Stimulated activated naive CD4-positive, alpha-beta T cell treated with Interleukin-2 at 50 U/mL for 16 hours (primary cell): ENCODE results near the gene IL10RB.

ENCODE experiments used
- DNase-seq: peaks from one replicate; lab custom pipeline; 2025; lab: John Stamatoyannopoulos, UW

Gene IL10RB

DNA sequence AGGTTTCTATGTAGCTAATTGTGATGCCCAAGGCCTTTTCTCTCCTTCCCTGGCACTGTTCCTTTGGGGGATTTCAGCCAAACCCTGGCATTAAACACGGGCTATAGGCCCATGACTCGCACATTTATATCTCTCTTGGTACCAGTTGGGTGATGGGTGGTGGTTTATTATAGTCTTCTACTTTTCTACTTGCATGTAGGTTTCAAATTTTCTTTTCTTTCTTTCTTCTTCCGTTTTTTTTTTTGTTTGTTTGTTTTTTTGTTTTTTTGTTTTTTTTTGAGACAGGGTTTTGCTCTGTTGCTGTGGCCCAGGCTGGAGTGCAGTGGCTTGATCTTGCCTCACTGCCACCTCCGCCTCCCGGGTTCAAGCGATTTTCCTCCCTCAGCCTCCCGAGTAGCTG lies 1.1 kb downstream of the IL10RB start:
- no peak for DNase-seq

DNA sequence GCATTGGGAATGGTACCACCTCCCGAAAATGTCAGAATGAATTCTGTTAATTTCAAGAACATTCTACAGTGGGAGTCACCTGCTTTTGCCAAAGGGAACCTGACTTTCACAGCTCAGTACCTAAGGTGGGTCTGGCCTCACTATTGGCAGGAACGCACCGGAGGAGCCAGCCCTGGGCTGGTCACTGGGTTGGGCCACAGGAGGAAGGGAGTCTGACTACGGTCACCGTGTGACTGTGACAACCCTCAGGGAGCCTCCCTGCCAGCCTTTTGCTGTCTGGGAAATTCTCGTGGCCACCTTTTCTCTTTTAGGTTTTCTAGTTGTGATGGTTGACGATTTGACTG lies 2.2 kb downstream of the IL10RB start:
- DNase-seq = no peak

DNA sequence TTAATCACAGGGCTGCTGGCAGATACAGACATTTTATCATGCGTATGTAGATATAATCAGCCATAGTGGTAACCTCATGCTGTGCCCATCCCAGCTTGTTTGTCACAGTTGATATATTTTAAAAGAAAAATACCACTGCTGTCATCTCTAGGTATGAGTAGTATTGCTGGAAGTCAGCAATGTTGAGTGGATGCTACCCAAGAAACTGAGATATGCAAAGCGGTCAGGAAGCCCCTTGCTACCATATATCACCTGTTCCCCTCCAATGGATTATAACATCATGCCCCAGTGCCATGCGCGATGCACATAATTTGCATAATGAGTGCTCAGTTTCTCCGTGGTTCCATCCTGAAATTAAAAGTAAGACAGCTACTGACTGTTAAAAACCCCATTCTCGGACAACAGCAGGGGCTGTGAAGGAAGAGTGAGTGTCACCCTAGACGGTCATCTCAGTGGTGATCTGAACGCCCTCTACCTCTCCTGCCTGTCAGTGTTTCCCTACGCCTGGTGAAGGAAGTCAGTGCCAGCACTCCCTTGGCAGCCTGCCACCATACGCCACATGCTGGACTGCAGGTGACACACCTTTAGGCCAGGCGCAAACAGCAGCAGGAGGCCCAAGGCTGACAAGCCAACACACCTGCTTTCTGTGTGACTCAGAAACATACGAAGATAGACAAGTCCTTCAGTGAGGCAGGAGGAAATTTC lies 2.7 kb downstream of the IL10RB start:
- peak; percentile 41 for DNase-seq

DNA sequence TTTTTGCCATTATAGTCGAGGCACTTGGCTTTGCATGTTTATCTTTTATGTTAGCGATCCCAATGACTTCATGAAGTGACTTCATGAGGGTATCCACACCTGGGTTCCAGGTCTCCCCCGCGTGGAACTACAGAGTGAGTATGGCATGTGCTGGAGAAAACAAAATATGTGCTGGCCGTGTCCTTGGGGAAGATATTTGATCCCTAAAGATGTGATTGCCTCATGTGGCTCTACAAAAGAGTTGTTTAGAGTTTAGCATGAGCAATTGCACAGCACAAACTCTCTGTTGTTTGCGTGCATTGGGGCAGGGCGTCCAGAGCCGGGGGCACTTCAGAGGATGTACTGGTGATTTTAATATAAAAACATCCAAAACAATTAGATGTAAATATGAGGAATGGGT lies 4.8 kb downstream of the IL10RB start:
- DNase-seq = no peak

DNA sequence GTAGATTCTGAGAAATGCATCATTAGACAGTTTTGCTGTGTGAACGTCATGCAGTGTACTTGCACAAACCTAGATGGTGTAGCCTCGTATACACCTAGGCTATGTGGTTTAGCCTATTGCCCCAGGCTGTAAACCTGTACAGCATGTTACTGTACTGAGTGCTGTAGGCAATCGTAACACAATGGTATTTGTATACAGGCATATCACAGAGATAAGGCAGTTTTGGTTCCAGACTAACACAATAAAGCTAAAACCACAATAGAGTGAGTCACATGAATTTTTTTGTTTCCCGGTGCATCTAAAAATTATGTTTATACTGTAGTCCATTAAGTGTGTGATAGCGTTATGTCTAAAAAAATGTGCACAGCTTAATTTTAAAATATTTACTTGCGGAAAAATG lies 6.9 kb downstream of the IL10RB start:
- DNase-seq = no peak

DNA sequence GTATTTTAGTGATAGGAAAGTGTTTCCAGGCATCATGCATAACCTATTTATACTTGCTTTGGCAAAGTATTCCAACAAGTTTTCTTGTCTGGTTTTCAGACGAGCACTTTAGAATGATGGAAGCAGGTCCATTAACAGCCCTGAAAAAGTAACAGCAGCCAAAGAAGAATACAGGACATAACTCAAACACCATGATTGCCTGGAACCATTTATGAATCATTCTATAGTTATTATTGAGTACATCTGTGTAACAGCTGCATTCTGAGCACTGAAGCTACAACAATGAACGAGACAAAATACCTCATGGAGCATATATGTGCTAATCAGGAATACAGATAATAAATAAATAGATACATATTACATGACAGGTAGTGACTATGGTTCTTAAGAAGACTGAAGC lies 12.6 kb downstream of the IL10RB start:
- no peak for DNase-seq

DNA sequence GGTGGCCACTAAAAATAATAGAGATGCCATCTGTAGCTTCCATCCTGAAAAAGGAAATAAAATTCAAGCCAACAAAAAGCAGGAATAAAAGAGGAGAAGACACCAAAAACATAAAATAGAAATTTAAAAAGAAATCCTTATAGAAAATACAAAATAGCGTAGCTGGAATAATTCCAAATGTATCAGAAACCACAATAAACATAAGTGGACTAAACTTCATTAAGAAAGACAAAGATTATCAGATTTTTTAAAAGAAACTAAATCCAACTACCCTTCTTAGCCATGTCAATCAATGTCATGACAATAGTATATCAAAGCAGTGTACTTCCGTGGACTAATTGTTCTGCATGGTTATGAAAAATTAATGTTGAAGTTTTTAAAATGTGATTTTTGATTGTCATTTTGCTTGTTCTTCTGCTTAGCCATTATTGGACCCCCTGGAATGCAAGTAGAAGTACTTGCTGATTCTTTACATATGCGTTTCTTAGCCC lies 13.2 kb downstream of the IL10RB start:
- DNase-seq = no peak

DNA sequence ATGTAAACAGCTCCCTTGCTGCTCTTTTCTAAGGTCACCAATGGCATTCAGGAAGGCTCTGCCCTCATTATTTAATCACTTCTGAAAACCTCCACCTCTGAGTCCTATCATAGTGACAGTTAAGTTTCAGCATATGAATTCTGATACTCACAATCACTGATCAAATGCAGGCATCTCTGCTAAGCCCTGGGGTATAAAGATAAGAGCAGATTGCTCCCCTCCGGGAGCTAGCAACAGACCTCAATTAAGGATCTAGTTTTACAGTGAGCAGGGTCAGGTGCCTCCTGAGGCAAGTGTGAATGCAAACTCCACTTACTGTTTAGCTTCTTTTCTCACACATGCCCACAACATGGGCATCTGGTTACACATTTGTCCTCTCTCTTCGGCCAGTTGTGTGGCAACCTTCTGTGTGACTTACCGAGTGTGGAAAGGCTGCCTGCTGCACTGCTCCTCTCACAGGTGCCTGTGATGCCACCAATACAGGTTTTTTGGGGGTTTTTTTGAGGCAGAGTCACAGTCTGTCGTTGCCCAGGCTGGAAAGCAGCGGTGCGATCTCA lies 15.0 kb downstream of the IL10RB start:
- no peak for DNase-seq

DNA sequence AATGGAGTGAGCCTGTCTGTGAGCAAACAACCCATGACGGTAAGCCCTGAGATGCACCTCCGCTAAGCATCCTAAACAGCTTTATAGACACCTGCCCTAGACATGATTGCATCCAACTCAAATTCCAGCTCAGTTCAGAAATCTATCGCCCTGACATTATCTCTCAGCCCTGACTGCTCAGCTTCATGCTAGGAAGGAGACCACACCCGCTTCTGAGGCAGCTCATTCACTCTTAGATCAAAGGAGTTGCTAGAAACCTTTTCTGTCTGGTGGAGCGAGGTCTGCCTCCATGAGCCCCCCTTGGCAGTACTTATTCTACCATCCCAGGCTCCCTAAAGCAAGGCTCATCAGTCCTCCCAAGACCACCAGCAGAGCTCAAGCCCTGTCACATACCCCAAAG lies 17.0 kb downstream of the IL10RB start:
- no peak for DNase-seq

DNA sequence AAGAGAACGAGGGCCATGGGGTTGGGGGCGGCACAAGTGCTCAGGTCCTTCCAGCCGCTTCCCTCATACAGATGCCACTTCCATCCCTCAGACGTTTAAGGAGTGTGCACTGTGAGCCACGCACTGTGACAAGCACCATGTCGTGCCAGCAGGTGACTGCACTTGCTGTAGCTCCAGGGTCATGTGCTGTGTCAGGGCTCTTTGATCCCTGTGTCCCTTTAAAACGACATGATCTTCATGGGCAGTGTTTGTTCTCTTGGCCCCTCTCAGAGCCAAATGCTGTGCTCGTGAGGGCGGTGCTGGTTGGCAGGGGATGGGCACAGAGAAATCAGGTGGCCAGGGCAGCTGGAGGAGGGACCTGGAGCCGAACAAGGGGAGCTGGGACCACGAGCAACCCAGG lies 19.9 kb downstream of the IL10RB start:
- no peak for DNase-seq

DNA sequence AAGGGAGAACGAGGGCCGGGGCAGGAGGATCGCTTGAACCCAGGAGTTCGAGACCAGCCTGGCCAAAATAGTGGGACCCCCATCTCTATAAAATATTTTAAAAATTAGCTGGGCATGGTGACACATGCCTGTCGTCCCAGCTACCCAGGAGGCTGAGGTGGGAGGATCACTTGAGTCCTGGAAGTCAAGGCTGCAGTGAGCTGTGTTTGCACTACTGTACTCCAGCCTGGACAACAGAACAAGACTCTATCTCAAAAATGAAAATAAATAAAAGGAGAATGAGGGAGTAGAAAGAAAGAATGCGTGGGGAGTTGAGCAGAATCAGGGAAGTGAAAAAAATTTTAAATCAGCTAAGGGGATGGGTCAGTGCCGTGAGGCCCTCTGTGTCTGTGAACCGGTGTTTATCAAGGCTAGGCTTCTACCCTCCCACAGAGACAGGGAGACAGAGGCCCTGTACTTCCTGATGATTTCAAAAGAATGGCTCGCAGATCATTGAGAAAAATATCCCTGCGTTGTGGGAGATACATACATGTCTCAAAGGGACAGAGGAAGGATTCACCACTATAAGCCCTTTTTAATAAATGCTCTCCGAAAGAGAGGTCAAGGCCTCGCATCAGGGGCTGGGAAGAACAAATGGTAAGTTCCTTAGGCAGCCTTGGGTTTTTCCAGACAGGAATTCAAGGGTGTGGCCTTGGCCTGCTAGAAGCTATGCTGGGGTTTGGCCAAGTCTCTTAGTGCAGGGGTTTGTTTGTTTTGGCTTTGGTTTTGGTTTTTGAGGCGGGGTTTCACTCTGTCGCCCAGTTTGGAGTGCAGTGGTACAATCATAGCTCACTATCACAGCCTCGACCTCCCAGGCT lies 20.7 kb downstream of the IL10RB start:
- DNase-seq = no peak

DNA sequence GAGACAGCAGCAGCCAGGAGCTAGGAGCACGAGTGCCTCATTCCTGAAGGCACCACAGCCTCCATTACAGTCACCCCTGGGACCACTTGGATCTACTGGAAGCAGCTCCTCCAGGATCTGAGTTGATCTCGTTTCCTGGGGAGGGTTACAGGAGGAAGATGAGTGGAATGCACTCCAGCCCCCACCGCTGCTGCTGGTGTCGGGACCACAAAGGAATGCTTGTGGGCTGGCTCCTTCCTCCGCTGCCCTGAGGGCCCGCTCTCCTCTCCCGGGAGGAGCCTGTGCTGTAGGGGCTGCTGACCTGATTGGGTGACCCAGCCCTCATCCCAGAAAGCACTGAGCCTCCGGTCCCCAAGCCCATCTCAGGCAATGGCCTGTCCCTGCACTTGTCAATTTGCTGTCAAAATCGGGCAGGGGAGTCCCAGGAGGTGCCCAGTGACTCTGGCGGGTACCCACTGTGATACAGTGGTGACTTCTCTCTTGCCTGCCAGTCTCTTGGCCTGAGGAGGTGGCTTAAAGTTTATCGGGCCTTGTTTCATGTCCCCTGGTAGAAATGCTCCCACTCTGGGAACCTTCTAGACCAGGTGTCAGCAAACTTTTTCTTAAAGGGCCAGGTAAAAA lies 23.1 kb downstream of the IL10RB start:
- no peak for DNase-seq

DNA sequence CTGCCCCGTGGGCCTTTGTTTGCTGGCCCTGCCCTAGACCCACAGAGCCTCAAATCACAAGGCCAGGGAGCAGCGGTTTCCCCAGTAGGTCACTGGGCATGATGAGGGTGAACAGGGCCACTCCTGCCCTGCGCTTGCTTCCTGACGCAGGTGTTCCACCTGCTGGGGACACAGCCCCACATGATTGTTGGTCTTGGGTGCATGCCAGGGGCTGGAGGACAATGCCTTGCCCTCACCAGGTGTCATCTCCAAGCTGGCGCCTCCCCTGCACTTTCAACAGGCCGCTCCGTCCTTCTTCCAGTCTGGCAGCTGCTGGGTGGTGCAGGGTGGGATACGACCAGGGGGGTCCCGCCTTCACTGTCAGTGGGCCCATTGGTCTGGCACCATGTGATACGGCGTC lies 24.3 kb downstream of the IL10RB start:
- DNase-seq = no peak

DNA sequence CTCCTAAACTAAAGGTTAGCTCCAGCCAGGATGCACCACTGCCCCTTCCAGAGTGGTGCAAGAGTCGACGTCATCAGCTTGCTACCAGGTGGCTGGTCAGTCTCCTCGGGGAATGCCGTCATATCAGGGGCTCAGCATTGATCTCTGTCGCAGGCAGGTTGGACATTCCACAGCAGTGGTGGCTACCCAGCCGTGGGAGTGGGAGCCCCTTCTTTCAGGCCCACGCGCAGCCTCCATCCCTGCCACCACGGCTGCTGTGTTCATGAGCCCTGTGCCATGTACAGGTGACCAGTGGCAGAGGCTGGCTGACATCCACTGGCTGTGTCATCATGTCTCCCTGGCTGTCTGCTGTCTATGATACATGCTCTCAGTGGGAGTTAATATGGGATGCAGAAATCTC lies 25.5 kb downstream of the IL10RB start:
- DNase-seq = no peak

DNA sequence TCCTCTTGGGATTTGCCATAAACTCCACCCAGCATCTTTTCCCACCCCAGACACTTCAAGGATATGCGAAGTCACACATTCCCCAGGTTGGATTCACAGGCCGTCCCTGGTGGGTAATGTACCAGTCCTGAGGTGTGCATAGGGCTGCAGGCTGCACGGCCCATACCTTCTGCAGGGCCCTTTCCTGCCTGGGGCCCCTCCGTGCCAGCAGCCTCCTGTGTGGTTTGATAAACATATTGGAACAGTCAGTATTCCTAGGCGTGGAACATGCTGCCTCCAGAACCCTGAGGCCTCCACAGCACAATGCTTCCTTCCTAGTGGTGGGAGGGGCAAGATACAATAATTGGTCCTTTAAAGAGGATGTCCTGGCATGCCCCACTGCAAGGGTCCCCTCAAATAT lies 26.6 kb downstream of the IL10RB start:
- DNase-seq = no peak

DNA sequence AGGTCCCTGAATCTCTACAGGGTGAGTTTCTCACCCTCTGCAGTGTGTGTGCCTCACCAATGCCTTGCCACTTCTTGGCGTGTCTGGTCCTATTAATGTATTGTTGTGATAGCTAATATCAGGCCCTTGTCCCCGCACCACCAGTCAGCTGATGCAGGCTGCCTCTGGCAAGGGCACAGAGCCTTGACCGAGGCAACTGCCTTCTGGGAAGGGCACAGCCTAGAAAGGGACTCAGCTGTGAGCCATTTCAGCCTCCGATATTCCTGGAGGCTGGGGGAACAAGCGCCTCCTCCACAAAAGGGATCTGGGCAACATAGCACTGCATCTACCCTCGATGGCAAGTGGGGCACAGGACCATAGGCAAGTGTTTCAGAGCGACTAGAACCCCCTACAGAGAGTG lies 27.0 kb downstream of the IL10RB start:
- DNase-seq = no peak

DNA sequence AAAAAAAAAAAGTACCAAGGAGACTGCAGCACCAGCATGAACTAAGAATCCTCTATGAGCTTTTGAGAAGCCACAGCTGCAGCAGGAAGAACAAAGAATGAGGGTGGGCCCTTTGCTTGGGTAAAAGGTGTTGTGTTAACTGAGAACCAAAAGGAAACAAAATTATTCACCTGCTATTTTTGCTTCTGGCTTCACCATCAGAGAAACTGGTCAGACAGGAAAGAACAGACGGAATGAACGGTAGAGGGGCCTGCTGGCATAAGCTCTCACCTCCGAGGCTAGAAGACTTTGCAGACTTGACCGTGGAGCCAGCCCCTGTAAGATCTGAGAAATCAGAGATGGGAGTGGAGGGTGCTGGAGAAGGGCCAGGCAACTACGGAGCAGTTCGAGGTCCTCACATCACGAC lies 27.6 kb downstream of the IL10RB start:
- DNase-seq = no peak

DNA sequence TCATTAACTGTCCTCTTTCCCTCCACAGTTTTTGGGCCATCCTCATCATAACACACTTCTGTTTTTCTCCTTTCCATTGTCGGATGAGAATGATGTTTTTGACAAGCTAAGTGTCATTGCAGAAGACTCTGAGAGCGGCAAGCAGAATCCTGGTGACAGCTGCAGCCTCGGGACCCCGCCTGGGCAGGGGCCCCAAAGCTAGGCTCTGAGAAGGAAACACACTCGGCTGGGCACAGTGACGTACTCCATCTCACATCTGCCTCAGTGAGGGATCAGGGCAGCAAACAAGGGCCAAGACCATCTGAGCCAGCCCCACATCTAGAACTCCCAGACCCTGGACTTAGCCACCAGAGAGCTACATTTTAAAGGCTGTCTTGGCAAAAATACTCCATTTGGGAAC lies 30.0 kb downstream of the IL10RB start:
- no peak for DNase-seq

DNA sequence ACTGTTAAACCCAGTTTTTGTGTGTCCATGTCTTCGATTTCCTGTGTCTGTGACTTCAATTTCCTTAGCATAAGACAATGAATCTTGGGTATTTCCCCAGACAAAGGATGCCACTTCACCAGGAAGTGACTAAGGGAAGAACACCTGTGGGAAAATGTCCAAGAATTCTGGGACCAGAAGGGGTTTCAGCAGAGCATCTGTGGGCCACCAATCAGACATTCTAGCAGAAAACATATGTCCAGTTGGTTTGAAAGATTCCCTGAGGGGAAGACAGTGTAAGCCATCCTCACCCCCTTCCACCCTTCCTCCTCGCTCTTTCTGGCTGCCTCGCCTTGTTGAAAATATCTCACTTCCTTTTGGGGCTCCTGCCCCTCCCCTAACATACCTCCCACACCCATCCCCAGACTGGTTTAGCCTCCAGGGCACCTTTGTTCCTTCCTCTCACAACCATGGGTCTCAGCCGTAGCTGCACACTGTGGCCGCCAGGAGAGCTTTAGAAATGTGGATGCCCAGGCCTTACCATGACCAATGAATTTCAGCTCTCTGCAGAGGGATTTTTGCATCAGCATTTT lies 33.1 kb downstream of the IL10RB start:
- DNase-seq = peak; percentile 7

DNA sequence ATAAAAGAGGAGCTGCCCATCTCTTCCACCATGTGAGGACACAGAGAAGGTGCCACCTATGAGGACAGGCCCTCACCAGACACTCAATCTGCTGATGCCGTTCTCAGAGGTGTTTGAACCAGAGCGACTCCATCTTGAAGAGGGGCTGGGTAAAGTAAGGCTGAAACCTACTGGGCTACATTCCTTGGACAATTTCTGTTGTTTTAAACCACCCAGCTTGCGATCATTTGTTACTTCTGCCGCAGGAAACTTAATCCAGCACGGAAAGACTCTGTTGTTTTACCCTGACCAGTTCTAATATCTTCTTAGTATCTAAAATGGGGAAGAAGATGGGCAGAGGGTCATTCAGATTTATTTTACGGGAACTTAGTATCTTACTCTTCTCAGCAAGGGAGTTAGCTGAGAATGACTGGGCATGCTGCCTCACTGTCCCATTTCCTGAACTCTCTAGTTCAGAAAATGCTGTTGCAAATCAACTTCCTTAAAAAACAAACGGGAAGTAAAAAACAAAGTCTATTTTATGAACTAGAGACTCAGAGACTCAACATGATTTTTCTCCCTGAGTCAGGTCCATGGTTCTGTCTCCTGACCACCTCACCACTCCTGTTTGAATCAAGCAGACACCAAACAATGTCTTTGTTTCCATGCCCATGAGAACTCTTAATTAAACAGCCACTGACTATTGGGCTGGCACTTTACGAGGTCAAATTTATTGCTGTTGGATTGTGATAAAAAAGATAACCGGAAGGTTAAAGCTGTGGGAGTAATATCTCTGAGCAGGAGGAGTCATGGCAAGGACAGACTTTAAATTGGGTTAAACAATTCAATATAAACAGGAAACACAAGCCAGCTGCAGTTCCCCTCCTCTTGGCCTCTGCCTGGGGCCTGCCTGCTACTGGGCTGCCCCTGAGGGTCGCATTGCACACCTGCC lies 34.8 kb downstream of the IL10RB start:
- DNase-seq = no peak

DNA sequence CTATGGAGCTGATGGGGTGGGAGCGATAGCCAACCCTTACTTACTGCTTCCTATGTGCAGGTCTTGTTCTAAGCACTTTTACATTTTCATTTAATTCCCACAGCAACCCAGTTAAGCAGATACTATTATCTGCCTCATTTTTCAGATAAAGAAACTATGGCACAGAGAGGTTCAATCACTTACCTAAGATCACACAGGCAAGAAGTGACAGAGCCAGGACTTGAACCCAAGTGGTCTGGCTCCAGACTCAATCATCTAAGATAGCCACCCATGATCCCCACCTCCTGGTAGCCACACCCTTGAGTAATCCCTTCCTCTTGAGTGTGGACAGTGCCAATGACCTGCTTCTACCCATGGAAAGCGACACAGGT lies 35.5 kb downstream of the IL10RB start:
- no peak for DNase-seq
